ENCODE data around the gene GSK3A. TPM values are rescaled to one million over a fixed set of nuclear protein-coding genes. Genes with fewer than 3 reads are reported as not detected.

GSK3A gene
- total and polyA plus RNA-seq, 2 of the 4 experiments (the other 2 are of a cell fraction) = 8.1 to 43.3 TPM

- no peak for TF ChIP-seq CHD1 (IDR thresholded peaks at IDR 0.05; ENCODE audit: low read depth, low read length)
- no peak; the same call in 1 of the 2 replicates for TF ChIP-seq USF2 (IDR thresholded peaks at IDR 0.05; ENCODE audit: low read depth, low read length)
Measured at GRCh38 chr19:42281827-42282762, 39.7 kb upstream of the GSK3A start (continued).

Measured in IMR-90 (cell line).